Gastroesophageal sphincter (tissue), 3 donors: ENCODE measurements around the gene FXR2.

Experiments used
- EP300 ChIP-seq: sonication (generic); formaldehyde crosslinking; IDR thresholded peaks from one replicate; pipeline ENCODE4 v1.6.1; 2017; ENCODE audit warnings: antibody characterized with exemption, mild to moderate bottlenecking
- POLR2A ChIP-seq, 2 donors: fragments of 450-650 bp; IDR thresholded peaks; one replicate each; pipeline ENCODE4 v1.6.1; 2017; ENCODE audit warnings: antibody characterized with exemption in 2 of 2, mild to moderate bottlenecking in 2 of 2, moderate library complexity in 1 of 2
- POLR2AphosphoS5 ChIP-seq: sonication (generic); formaldehyde crosslinking; IDR thresholded peaks from one replicate; pipeline ENCODE4 v1.6.1; 2017; ENCODE audit warnings: antibody characterized with exemption
- TF ChIP-seq, protein P1 (sequence below), 4 experiments: fragments of 200-600 bp in 2 of 4; fragments of 450-650 bp in 2 of 4; sonication (generic) in 1 of 4; IDR thresholded peaks; one replicate each; pipeline ENCODE4 v1.5.1; 2017 to 2019; ENCODE audit warnings: antibody characterized with exemption in 4 of 4, mild to moderate bottlenecking in 2 of 4, moderate library complexity in 2 of 4

DNA sequence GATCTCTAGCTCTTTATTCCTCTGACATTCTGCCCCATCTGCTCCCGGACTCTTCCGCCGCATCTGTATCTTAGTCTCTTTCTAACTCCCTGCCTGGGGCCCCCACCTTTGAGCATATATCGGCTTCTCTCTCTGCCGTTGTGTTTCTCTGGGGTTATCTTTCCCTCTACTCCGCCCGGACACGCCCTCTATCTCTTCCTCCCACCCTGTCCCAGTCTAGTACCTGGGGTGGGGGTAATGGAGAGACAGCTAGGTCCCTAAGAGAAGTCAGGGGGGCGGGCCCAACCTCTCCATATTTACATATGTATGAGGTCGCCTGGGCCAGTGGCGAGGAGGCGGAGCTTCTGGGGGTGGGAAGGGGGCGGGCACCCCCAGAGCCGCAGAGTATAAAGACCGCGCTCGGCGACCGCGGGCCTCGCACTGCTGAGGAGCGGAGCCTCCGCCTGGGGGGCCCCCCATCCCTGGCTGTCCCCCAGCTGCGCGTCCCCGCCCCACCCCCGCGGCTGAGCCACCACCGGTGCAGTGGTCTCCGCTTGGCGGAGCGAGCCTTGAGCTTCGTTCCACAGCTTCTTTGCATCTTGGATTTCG is 35.9 kb upstream of the FXR2 start, which contains the start of gene ATP1B2:
- TF ChIP-seq, protein P1, sequence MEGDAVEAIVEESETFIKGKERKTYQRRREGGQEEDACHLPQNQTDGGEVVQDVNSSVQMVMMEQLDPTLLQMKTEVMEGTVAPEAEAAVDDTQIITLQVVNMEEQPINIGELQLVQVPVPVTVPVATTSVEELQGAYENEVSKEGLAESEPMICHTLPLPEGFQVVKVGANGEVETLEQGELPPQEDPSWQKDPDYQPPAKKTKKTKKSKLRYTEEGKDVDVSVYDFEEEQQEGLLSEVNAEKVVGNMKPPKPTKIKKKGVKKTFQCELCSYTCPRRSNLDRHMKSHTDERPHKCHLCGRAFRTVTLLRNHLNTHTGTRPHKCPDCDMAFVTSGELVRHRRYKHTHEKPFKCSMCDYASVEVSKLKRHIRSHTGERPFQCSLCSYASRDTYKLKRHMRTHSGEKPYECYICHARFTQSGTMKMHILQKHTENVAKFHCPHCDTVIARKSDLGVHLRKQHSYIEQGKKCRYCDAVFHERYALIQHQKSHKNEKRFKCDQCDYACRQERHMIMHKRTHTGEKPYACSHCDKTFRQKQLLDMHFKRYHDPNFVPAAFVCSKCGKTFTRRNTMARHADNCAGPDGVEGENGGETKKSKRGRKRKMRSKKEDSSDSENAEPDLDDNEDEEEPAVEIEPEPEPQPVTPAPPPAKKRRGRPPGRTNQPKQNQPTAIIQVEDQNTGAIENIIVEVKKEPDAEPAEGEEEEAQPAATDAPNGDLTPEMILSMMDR (IDR thresholded peaks at IDR 0.05): no peak
- TF ChIP-seq POLR2A (IDR thresholded peaks at IDR 0.05) (no peak), POLR2AphosphoS5 (no peak), EP300 (no peak)
